Left lung (tissue), 10 donors: ENCODE results near the gene RABL2B. TPM values are rescaled to one million over a fixed set of nuclear protein-coding genes. Genes with fewer than 3 reads are reported as not detected.

Source experiments
- ATAC-seq: fragments of 200-7000 bp; cut with Tn5 transposase; one replicate; pipeline ENCODE4 v1.9.1; 2020; ENCODE audit warnings: moderate library complexity
- DNase-seq, 4 donors: peaks; one replicate each; pipeline ENCODE4 v3.0.0-alpha.2; 2013 to 2020
- H3K27ac ChIP-seq, 2 donors: fragments of 200-600 bp; sonication (generic) in 1 of 2; one replicate each; pipeline versions ENCODE4 v1.5.0 to v1.8.0; 2020 to 2021
- H3K27me3 ChIP-seq, 2 donors: fragments of 200-600 bp; sonication (generic) in 1 of 2; one replicate each; pipeline versions ENCODE4 v1.5.0 to v1.8.0; 2020 to 2021
- H3K36me3 ChIP-seq, 2 donors: fragments of 200-600 bp; sonication (generic) in 1 of 2; one replicate each; pipeline versions ENCODE4 v1.5.0 to v1.8.0; 2020 to 2021
- H3K4me1 ChIP-seq, 2 donors: fragments of 200-600 bp; one replicate each; pipeline ENCODE4 v1.8.0; 2021
- H3K4me3 ChIP-seq, 2 donors: fragments of 200-600 bp; sonication (generic) in 1 of 2; one replicate each; pipeline versions ENCODE4 v1.5.0 to v1.8.0; 2020 to 2021; ENCODE audit warnings: mild to moderate bottlenecking in 1 of 2
- H3K9me3 ChIP-seq, 2 donors: fragments of 200-600 bp; sonication (generic) in 1 of 2; one replicate each; pipeline versions ENCODE4 v1.5.0 to v1.8.0; 2020 to 2021
- CTCF ChIP-seq, 2 donors: fragments of 200-600 bp; sonication (generic) in 1 of 2; IDR thresholded peaks; one replicate each; pipeline versions ENCODE4 v1.5.0 to v1.8.0; 2021; ENCODE audit warnings: antibody characterized with exemption in 2 of 2
- intact Hi-C, 2 donors: fragments of 100-400 bp; cut with DNase I; formaldehyde crosslinking; loops; one replicate each; pipeline versions ENCODE4 v1.11.2 to v1.14.2; 2022
- polyA plus RNA-seq, 6 donors: library from polyadenylated mRNA; unstranded; fragments of 120-200 nt; gene quantifications; one replicate each; pipeline ENCODE4 v1.2.1, GENCODE V29; 2013; ENCODE audit not compliant: insufficient read length in 6 of 6
- total RNA-seq, 2 donors: library from RNA; stranded (reverse); fragmentation: NEBNext Ultra II Directional; extraction: Animal tissue kit (Norgen Biotek cat#: 25700); gene quantifications; one replicate each; pipeline ENCODE4 v1.2.1, GENCODE V29; 2021
- donor health status: DM: no; HTN: yes; CAD: no.
- donor health status: DM: no; HTN: no; CAD: no.

Gene RABL2B
- total and polyA plus RNA-seq, 8 donors, result 27.1 to 79.8 (median 61.8) TPM

GRCh38 chr22:50720301-50721256, 62.9 kb downstream of the RABL2B start:
- intact Hi-C loops, result no loop called here
- H3K27ac ChIP-seq, result no peak overlapping the region
- H3K4me1 ChIP-seq, result no peaks in the 10 kb centered on the region
- H3K9me3 ChIP-seq, result no peaks in the 10 kb centered on the region
- ATAC-seq, result no peak
- H3K36me3 ChIP-seq, result peaks cover 0 to 27% of the 10 kb centered on the region in 2 donors
- no peak for TF ChIP-seq CTCF (IDR thresholded peaks at IDR 0.05)
- no peak overlapping the region for H3K4me3 ChIP-seq
- peak in 1 of 4 donors; percentile 77 for DNase-seq
- peaks cover 4 to 32% of the 10 kb centered on the region in 2 donors for H3K27me3 ChIP-seq

GRCh38 chr22:50719814-50720300, 63.6 kb downstream of the RABL2B start:
- DNase-seq (no peak), ATAC-seq (no peak)
- intact Hi-C loops, result no loop called here
- no peak for TF ChIP-seq CTCF (IDR thresholded peaks at IDR 0.05)
- Histone ChIP-seq H3K4me3 (no peak overlapping the region), H3K4me1 (no peaks in the 10 kb centered on the region), H3K27ac (no peak overlapping the region), H3K27me3 (peaks cover 4 to 32% of the 10 kb centered on the region in 2 donors), H3K9me3 (no peaks in the 10 kb centered on the region), H3K36me3 (peaks cover 0 to 20% of the 10 kb centered on the region in 2 donors)

- H3K4me1 ChIP-seq, result no peaks in the 10 kb centered on the region
- intact Hi-C loops, result no loop called here
- ATAC-seq, result no peak
- peaks cover 0 to 20% of the 10 kb centered on the region in 2 donors for H3K36me3 ChIP-seq
- H3K27ac ChIP-seq, result no peak overlapping the region
- DNase-seq, result peak in 1 of 4 donors; percentile 24
- H3K9me3 ChIP-seq, result no peaks in the 10 kb centered on the region
- no peak for TF ChIP-seq CTCF (IDR thresholded peaks at IDR 0.05)
- peaks cover 4 to 32% of the 10 kb centered on the region in 2 donors for H3K27me3 ChIP-seq
- H3K4me3 ChIP-seq, result no peak overlapping the region
Measured at GRCh38 chr22:50718352-50718709, 65.1 kb downstream of the RABL2B start.

- Histone ChIP-seq H3K4me3 (no peak overlapping the region), H3K27me3 (peaks cover 4 to 32% of the 10 kb centered on the region in 2 donors), H3K4me1 (peaks cover 0 to under 1% of the 10 kb centered on the region in 2 donors), H3K36me3 (peaks cover 0 to 20% of the 10 kb centered on the region in 2 donors), H3K9me3 (no peaks in the 10 kb centered on the region), H3K27ac (no peak overlapping the region)
- peak in 1 of 4 donors; percentile 58 for DNase-seq
- no peak for TF ChIP-seq CTCF (IDR thresholded peaks at IDR 0.05)
- intact Hi-C loops, result no loop called here
- no peak for ATAC-seq
Measured at GRCh38 chr22:50717709-50718351, 65.6 kb downstream of the RABL2B start.

Other genes with a start within 250 kb of the RABL2B start
- gene KLHDC7B, start 237.7 kb downstream of the RABL2B start, total RNA-seq, result under 1 TPM; 0.29 to 0.73 TPM
- gene KLHDC7B, start 237.7 kb downstream of the RABL2B start, polyA plus RNA-seq, result under 1 TPM in 3 of 6 donors, not detected in 3; 0.03 to 0.07 (median 0.06) TPM
- gene SYCE3, start 220.7 kb downstream of the RABL2B start, total RNA-seq, result not detected
- not detected for gene SYCE3, start 220.7 kb downstream of the RABL2B start, polyA plus RNA-seq
- gene CPT1B, start 205.2 kb downstream of the RABL2B start, total RNA-seq, result 10 to 100 TPM; 15.3 to 20.0 TPM
- gene CPT1B, start 205.2 kb downstream of the RABL2B start, polyA plus RNA-seq, result 10 to 100 TPM in 5 of 6 donors, 1 to 10 TPM in 1; 9.8 to 15.5 (median 11.9) TPM
- 10 to 100 TPM; 67.4 to 75.9 TPM for gene CHKB, start 200.8 kb downstream of the RABL2B start, total RNA-seq
- 10 to 100 TPM; 72.0 to 94.0 (median 88.0) TPM for gene CHKB, start 200.8 kb downstream of the RABL2B start, polyA plus RNA-seq
- 1 to 10 TPM; 1.4 to 2.3 TPM for gene MAPK8IP2, start 182.8 kb downstream of the RABL2B start, total RNA-seq
- 1 to 10 TPM in 3 of 6 donors, under 1 TPM in 3; 0.66 to 1.1 (median 0.98) TPM for gene MAPK8IP2, start 182.8 kb downstream of the RABL2B start, polyA plus RNA-seq
- gene ARSA, start 155.5 kb downstream of the RABL2B start, total RNA-seq, result 10 to 100 TPM; 46.3 to 58.0 TPM
- gene ARSA, start 155.5 kb downstream of the RABL2B start, polyA plus RNA-seq, result 10 to 100 TPM; 17.8 to 26.2 (median 19.1) TPM
- 10 to 100 TPM; 25.1 to 42.9 TPM for gene SHANK3, start 110.8 kb downstream of the RABL2B start, total RNA-seq
- 10 to 100 TPM; 17.2 to 37.5 (median 21.9) TPM for gene SHANK3, start 110.8 kb downstream of the RABL2B start, polyA plus RNA-seq
- 1 to 10 TPM in 1 of 2 donors, not detected in 1; 1.4 TPM for gene ACR, start 45.4 kb downstream of the RABL2B start, total RNA-seq
- gene ACR, start 45.4 kb downstream of the RABL2B start, polyA plus RNA-seq, result 1 to 10 TPM in 1 of 6 donors, under 1 TPM in 5; 0.27 to 1.0 (median 0.56) TPM